ENCODE data around the gene MTCH2.
A peak's percentile ranks its signal among the peaks of the same experiment; 100 is the strongest.
"Not testable (repeated sequence)": the region's sequence is repeated elsewhere in the genome, so short reads cannot be mapped to it uniquely, and the experiment has no call there.

The MTCH2 gene

DNA sequence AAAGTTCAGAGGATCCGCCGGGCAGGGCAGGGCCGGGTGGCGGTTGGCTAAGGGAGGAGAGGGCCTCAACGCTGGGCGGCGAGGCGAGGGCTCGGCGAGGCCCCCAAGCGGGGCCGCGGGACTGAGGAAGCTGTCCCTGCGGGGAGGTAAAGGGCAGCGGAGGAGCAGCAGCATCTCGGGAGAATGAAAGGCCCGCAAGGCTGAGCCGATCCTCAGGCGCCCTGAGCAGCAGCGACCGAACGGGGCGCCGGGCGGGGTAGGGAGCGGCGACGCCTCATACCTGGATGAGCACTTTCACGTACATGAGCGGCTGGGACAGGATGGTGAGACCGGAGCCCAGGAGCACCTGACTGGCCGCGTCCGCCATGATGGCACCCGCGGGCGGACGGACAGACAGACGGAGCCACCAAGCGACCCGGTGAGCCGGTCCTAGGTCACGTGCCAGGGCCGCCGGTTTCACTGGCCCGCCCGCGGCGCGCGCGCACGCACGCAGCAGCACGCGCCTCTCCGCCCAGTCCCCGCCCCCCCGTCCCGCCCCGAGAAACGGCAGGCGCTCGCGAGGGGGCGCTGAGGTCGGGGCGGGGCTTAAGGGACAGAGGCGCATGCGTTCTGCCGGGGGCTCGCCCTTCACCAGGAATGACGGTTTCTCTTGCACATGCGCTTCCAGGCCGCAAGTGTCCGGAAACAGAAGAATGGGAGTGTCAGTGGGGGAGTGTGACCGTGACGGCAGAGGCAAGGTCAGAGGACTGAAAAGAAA lies at the start of gene MTCH2:
Gene MTCH2 (minus strand): TSS at position 461 of the 757 bp plus-strand sequence. CDS start 94 bp downstream, at position 367.
- in situ Hi-C loops (cut with MboI; ENCODE audit: low pct_unique_long_range_greater_than_20kb, low sequenced_read_pairs) = loop anchor here (25.0 kb wide), 1 partner anchor 195 kb away; the partner anchor contains the start of gene NUP160
- peak; percentile 98 for DNase-seq

DNA sequence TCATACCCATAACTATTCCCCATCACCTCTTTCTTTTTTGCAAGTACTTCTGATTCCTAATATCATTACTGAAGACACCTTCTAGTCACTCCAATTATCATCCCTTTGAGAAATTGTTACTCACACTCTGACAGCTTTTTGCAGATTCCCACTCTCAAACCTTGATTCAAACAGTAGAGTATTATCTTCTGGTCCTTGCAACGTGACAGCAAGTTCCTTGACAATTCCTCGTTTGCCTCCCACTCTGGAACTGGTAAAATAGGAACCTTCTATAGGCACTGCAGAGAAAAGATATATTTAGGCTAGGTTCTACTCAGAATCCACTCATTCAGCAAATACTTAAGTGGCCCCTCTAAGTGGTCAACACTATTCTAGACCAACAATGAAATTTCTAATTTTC lies 49.6 kb upstream of the MTCH2 start:
- no peak for DNase-seq
- in situ Hi-C loops (cut with MboI; ENCODE audit: low pct_unique_long_range_greater_than_20kb, low sequenced_read_pairs) = no loop called here

DNA sequence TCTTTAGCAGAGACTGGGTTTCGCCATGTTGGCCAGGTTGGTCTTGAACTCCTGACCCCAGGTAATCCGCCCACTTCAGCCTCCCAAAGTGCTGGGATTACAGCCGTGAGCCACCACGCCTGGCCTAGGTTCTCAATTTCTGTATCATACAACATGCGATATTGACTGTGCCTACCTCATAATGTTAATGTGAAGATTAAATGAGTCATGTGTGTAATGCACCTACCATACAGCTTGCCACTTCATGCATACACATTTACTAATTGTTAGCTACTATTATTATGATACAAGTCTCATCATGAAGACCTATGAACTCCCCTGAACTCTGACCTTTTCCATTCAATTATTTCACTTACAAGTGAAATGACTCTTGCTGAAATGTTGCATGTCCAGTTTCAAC lies 47.1 kb upstream of the MTCH2 start:
- no peak for DNase-seq
- in situ Hi-C loops (cut with MboI; ENCODE audit: low pct_unique_long_range_greater_than_20kb, low sequenced_read_pairs) = no loop called here

DNA sequence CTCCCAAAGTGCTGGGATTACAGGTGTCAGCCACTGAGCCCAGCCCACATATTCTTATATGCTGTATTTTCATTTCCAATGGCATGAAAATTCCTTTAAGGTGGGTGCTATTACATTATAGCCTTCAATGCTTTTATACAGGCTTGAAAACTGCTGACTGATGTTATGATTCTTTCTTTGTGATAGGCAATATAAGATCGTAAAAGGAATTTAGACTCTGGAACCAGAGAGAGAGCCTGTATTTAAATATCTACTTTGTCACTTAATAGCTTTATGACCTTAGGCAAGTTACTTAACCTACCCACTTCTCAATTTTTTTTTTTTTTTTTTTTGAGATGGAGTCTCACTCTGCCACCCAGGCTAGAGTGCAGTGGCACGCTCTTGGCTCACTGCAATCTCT lies 46.6 kb upstream of the MTCH2 start:
- no peak for DNase-seq
- in situ Hi-C loops (cut with MboI; ENCODE audit: low pct_unique_long_range_greater_than_20kb, low sequenced_read_pairs) = no loop called here

DNA sequence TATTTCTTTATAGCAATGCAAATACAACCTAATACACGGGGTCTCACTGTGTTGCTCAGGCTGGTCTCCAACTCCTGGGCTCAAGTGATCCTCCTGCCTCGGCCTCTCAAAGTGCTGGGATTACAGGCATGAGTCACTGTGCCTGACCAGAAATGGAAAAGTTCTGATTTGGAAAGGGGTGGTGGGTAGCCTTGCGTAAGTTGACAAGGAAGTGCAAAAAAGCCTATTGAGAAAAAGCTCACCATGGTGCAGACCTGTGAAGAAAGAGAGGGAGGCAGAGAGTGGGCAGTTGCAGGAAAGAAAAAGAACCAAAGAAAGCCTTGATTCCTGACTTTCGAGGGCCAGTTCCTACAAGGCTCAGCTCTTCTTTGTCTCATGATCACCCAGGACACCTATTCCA lies 45.8 kb upstream of the MTCH2 start:
- DNase-seq = no peak
- in situ Hi-C loops (cut with MboI; ENCODE audit: low pct_unique_long_range_greater_than_20kb, low sequenced_read_pairs) = no loop called here

DNA sequence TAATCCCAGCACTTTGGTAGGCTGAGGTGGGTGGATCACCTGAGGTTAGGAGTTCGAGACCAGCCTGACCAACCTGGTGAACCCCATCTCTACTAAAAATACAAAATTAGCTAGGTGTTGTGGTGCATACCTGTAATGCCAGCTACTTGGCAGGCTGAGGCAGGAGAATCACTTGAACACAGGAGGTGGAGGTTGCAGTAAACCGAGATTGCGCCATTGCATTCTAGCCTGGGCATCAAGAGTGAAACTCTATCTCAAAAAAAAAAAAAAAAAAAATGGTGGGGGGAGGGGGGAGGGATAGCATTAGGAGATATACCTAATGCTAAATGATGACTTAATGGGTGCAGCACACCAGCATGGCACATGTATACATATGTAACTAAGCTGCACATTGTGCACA lies 44.3 kb upstream of the MTCH2 start:
- DNase-seq; in situ Hi-C loops (cut with MboI; ENCODE audit: low pct_unique_long_range_greater_than_20kb, low sequenced_read_pairs): not testable (repeated sequence)

DNA sequence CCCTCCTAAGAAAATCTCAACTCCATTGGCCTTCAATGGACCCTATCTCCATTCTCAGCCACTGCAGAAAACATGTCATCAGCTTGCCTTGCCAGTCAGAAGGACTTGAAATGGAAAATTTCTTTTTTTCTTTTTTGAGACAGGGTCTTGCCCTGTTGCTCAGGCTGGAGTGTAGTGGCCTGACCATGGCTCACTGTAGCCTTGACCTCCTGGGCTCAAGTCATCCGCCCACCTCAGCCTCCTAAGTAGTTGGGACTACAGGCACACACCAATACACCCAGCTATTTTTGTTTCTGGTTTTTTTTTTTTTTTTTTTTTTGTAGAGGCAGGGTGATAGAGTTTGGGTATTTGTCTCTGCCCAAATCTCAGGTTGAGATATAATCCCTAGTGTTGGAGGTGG lies 43.8 kb upstream of the MTCH2 start:
- no peak for DNase-seq
- in situ Hi-C loops (cut with MboI; ENCODE audit: low pct_unique_long_range_greater_than_20kb, low sequenced_read_pairs) = no loop called here

DNA sequence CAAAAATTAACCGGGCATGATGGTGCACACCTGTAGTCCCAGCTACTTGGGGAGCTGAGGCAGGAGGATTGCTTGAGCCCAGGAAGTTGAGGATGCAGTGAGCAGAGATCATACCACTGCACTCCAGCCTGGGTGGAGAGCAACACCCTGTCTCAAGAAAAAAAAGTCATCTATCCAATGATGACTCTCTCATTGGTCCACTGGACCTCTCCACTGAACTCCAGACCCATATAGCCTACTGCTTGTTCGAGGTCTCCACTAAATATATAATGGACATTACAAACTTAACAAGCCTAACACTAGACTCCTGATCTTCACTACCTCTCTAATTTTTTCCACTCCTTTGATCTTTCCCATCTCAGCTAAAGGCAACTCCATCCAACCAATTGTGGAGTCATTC lies 33.5 kb upstream of the MTCH2 start:
- in situ Hi-C loops (cut with MboI; ENCODE audit: low pct_unique_long_range_greater_than_20kb, low sequenced_read_pairs) = no loop called here
- no peak for DNase-seq

DNA sequence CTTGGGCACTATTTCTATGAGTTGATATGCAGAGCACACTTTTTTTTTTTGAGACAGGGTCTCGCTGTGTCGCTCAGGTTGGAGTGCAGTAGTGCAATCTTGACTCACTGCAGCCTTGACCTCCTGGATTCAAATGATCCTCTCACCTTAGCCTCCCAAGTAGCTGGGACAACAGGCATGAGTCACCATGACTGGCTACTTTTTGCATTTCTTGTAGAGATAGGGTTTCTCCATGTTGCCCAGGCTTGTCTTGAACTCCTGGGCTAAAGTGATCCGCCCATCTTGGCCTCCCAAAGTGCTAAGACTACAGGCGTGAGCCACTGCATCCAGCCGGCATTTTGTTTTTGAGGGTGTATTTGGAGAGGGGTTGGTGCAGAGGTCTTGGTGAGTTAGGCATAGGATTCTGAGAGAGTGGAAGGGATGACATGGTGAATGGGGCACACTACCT lies 29.9 kb upstream of the MTCH2 start:
- DNase-seq = no peak
- in situ Hi-C loops (cut with MboI; ENCODE audit: low pct_unique_long_range_greater_than_20kb, low sequenced_read_pairs) = no loop called here

DNA sequence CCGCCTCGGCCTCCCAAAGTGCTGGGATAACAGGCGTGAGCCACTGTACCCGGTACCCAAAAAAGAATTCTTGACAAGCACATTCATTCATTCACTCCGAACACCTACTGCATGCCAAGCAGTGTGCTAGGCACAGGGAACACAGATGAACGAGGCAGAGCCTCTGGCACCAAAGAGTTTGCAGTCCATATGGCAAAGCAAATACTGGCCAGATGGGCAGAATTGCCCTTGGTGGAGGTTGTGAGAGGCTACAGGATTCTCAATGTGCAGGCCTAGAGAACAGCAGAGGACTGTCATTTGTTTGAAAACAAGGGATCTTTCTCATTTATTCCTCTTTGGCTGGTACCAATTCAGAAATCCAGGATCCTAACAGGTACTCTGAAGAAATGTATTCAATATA lies 27.5 kb upstream of the MTCH2 start:
- DNase-seq = no peak
- in situ Hi-C loops (cut with MboI; ENCODE audit: low pct_unique_long_range_greater_than_20kb, low sequenced_read_pairs) = no loop called here

DNA sequence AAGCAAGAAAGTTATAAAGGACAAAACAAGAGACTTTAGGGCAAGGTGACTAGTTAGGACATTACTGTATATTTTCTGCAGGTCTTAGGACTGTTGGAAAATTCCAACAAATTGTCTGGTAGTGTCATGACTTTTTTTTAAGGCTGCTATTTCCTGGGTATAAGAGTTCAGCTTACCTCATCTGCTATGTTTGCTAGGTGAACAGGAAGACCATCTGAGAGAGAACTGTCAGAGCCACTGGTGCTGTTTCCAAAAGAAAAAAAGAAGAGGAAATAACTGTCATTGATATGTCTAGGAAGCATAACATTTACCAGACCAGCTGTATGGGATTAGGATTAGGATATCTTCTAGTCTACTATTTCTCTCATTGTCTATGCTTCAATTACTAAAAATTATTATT lies 26.3 kb upstream of the MTCH2 start:
- in situ Hi-C loops (cut with MboI; ENCODE audit: low pct_unique_long_range_greater_than_20kb, low sequenced_read_pairs) = no loop called here
- DNase-seq = peak; percentile 34

DNA sequence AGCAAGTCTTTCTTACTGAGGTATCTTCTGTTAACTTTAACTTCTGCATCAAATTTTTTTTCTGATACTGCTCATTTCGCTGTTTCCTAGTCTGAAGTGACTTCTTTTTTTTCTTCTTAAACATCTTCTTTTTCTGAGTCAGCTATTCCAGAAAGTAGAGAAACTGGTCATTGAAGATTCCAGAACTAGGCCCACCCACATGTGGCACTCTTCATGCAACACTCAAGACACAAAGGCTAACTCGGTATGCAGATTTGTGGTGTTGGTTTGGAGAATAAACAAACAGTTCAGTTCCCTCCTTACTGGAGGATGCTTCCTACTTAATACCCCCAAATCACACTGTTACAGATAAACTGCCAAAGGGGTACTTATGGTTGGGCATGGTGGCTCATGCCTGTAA lies 25.2 kb upstream of the MTCH2 start:
- DNase-seq = no peak
- in situ Hi-C loops (cut with MboI; ENCODE audit: low pct_unique_long_range_greater_than_20kb, low sequenced_read_pairs) = no loop called here

DNA sequence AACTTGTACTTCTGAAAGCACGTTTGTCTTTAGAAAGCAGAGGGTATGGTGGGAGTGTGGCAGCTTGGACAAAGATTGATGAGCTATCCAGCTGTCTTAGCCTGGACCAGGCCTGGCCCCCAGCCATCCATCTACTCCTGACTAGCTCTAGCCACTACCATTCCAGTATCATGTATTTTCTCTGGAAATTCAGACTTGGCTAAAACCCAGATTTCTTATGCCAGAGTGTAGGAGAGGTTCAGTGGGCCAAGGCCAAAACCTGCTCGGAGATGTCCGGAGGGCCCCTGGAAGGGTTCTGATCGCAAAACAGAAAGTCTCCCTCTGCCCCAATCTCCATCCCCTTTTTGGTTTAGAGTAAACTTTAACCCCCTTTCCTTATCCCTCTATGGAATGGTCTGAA lies 24.8 kb upstream of the MTCH2 start:
- in situ Hi-C loops (cut with MboI; ENCODE audit: low pct_unique_long_range_greater_than_20kb, low sequenced_read_pairs) = no loop called here
- no peak for DNase-seq

DNA sequence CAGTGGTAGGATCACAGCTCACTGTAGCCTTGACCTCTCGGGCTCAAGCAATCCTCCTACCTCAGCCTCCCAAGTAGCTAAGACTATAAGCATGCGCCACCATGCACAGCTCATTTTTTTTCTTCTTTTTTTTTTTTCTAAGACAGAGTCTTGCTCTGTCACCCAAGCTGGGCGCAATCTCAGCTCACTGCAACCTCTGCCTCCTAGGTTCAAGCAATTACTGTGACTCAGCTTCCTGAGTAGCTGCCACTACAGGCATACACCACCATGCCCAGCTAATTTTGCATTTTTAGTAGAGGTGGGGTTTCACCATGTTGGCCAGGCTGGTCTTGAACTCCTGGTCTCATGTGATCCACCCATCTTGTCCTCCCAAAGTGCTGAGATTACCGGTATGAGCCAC lies 22.6 kb upstream of the MTCH2 start:
- DNase-seq; in situ Hi-C loops (cut with MboI; ENCODE audit: low pct_unique_long_range_greater_than_20kb, low sequenced_read_pairs): not testable (repeated sequence)

DNA sequence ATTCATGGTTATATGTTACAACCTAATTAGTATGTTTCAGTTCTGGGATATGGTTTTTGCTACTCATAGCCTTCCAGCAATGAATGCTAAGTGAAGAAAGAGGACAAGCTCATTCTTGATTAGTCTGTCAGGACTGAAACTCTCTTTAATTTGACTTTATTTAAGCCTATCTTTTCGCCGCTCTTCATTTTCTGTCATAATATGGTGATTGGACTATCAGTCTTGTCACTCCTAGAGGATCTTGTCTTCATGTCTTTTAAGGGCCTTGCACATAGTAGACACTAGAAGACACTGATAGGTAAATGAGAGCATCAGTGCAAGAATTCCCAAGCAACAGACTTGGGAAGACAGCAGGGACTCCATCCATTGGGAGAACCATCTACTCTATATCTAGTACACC lies 18.9 kb upstream of the MTCH2 start:
- in situ Hi-C loops (cut with MboI; ENCODE audit: low pct_unique_long_range_greater_than_20kb, low sequenced_read_pairs) = no loop called here
- no peak for DNase-seq

DNA sequence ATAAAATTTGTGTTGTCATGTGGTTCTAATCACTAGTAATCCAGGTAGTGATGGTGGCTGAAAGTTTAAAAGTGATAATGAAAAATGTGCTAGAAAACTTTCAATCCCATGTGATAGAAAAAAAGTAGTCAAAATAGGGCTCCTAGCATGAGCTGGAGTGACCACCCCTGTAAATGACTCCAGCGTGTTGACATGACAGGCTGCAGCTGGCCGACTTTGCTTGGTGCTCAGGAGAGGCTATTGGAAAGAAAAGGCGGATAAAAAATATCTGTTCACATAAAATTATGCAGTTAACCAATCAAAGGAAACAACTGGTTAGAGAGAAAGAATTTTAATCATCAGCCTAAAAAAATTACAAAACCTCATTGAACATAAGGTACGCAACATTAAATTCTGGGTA lies 16.9 kb upstream of the MTCH2 start:
- DNase-seq = no peak
- in situ Hi-C loops (cut with MboI; ENCODE audit: low pct_unique_long_range_greater_than_20kb, low sequenced_read_pairs) = no loop called here

DNA sequence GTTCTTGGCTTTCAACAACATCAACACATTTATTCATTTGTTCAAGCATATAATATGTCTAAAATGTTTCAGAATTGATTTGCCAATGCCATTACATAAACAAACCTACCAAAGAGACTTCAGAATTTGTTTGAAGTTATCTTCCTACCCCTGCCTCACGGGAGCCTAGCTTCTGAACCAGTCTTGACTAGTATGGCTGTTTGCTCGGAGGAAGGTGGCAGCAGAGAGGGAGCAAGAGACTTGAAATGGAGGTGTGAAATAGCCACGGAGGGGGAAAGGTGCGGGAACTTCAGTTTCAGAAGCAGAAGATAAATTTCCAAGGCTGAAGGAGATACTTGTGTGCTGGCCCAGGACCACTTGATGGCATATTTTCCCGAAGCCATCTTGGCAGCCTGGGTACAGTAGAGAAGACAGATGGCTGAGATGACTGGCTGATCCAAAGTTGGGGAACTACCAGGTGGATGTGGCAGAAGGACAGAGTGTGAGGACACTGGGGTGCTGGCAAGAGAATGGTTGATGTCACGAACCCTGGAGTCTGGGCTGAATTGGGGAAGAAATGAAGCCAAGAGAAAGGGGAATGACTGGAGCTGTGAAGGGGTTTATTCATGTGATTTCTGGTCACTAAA lies 14.0 kb upstream of the MTCH2 start:
- in situ Hi-C loops (cut with MboI; ENCODE audit: low pct_unique_long_range_greater_than_20kb, low sequenced_read_pairs) = no loop called here
- no peak for DNase-seq

DNA sequence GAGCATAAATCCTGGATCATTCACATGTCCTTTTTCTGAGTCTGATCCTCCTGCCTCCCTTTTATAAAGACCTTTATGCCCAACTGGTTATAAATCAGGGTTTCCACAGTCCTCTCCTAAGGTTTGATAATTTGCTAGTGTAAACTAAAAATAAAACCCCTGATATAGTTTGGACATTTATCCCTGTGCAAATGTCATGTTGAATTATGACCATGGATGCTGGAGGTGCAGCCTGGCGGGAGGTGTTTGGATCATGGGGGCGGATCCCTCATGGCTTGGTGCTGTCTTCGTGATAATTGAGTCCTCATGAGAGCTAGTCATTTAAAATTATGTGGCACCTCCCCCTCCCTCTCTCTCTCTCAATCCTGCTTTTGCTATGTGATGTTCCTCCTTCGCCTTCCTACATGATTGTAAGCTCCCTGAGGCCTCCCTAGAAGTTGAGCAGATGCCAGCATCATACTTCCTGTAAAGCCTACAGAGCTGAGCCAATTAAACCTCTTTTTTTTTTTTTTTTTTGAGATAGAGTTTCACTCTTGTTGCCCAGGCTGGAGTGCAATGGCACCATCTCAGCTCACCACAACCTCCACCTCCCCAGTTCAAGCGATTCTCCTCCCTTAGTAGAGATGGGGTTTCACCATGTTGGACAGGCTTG lies 9.6 kb upstream of the MTCH2 start:
- in situ Hi-C loops (cut with MboI; ENCODE audit: low pct_unique_long_range_greater_than_20kb, low sequenced_read_pairs) = no loop called here
- no peak for DNase-seq

DNA sequence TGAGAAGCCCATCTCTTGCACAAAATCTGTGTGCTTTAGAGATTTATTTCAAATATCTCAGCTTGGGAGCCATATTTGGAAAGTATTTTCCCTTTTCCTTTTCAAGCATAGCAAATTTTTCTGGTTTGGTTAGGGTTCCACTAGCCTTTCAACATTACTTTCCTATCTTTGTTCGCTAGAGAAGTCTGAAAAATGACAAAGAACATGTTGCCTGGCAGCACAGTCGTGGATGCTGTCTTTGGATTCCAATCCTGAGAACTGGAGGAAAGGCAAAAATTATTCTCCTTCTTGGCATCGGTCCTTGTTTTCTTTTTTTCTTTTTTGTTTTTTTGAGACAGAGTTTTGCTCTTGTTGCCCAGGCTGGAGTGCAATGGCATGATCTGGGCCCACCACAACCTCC lies 6.9 kb upstream of the MTCH2 start:
- in situ Hi-C loops (cut with MboI; ENCODE audit: low pct_unique_long_range_greater_than_20kb, low sequenced_read_pairs) = loop anchor here (25.0 kb wide), 1 partner anchor 188 kb away; the partner anchor contains the start of gene NUP160
- DNase-seq = no peak

DNA sequence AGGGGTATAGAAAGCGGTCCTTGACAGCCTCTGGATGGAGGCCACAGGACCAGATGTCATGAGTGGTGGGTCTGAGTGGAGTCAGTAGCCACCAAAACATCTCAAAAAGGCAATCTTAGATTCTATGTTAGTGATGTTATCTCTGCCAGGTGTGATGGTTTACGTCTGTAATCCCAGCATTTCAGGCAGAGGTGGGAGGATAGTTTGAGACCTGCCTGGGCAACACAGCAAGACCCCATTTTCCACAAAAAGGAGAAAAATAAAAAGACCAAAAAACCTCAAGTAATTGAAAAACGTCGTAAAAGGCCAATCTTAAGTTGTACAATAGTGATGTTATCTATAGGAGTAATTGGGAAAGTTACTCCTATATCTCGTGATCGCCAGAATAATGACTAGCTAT lies 3.7 kb upstream of the MTCH2 start:
- no peak for DNase-seq
- in situ Hi-C loops (cut with MboI; ENCODE audit: low pct_unique_long_range_greater_than_20kb, low sequenced_read_pairs) = loop anchor here (25.0 kb wide), 1 partner anchor 191 kb away; the partner anchor contains the start of gene NUP160
